ENCODE measurements around the gene NR1D1.

NR1D1 gene

GRCh38 chr17:40105861-40106759 lies 5.7 kb upstream of the NR1D1 start:
- TF ChIP-seq SNAI2 (CRISPR knock-in tag; IDR thresholded peaks at IDR 0.05): no peak
- no peak for TF ChIP-seq ZNF70 (CRISPR knock-in tag; IDR thresholded peaks at IDR 0.05)
- TF ChIP-seq ZFP3 (CRISPR knock-in tag; IDR thresholded peaks at IDR 0.05): no peak
- no peak for TF ChIP-seq PPARA (CRISPR knock-in tag; IDR thresholded peaks at IDR 0.05; ENCODE audit: borderline replicate concordance)
- TF ChIP-seq GLIS3 (CRISPR knock-in tag; IDR thresholded peaks at IDR 0.05): no peak
- TF ChIP-seq CSRNP3 (CRISPR knock-in tag; IDR thresholded peaks at IDR 0.05): no peak
- no peak for TF ChIP-seq ZNF8 (CRISPR knock-in tag; IDR thresholded peaks at IDR 0.05)
- TF ChIP-seq BACH2 (CRISPR knock-in tag; IDR thresholded peaks at IDR 0.05; ENCODE audit: borderline replicate concordance): no peak
- no peak for TF ChIP-seq TOX (CRISPR knock-in tag; IDR thresholded peaks at IDR 0.05; ENCODE audit: borderline replicate concordance)
- no peak for TF ChIP-seq TSHZ2 (CRISPR knock-in tag; IDR thresholded peaks at IDR 0.05)
- no peak for TF ChIP-seq ZFP30 (CRISPR knock-in tag; IDR thresholded peaks at IDR 0.05)
- TF ChIP-seq OSR1 (CRISPR knock-in tag; IDR thresholded peaks at IDR 0.05): no peak
- TF ChIP-seq TCF4 (CRISPR knock-in tag; IDR thresholded peaks at IDR 0.05; ENCODE audit: borderline replicate concordance): no peak
- no peak for TF ChIP-seq CSDC2 (CRISPR knock-in tag; IDR thresholded peaks at IDR 0.05)
- no peak for TF ChIP-seq RARB (CRISPR knock-in tag; IDR thresholded peaks at IDR 0.05)
- ATAC-seq: no peak

GRCh38 chr17:40104594-40105486 lies 4.5 kb upstream of the NR1D1 start:
- TF ChIP-seq CSRNP3 (CRISPR knock-in tag; IDR thresholded peaks at IDR 0.05) (no peak), SNAI2 (CRISPR knock-in tag; IDR thresholded peaks at IDR 0.05) (no peak), ISL1 (CRISPR knock-in tag; IDR thresholded peaks at IDR 0.05) (no peak), TCF4 (CRISPR knock-in tag; IDR thresholded peaks at IDR 0.05; ENCODE audit: borderline replicate concordance) (no peak), PATZ1 (CRISPR knock-in tag; IDR thresholded peaks at IDR 0.05; ENCODE audit: borderline replicate concordance) (no peak), CSDC2 (CRISPR knock-in tag; IDR thresholded peaks at IDR 0.05) (no peak), OSR1 (CRISPR knock-in tag; IDR thresholded peaks at IDR 0.05) (no peak), POU6F1 (CRISPR knock-in tag; IDR thresholded peaks at IDR 0.05; ENCODE audit: borderline replicate concordance, low read depth) (no peak), ZC3H10 (CRISPR knock-in tag; IDR thresholded peaks at IDR 0.05) (no peak), ZFP3 (CRISPR knock-in tag; IDR thresholded peaks at IDR 0.05) (no peak), ZNF8 (CRISPR knock-in tag; IDR thresholded peaks at IDR 0.05) (no peak), ZNF70 (CRISPR knock-in tag; IDR thresholded peaks at IDR 0.05) (no peak), PPARA (CRISPR knock-in tag; IDR thresholded peaks at IDR 0.05; ENCODE audit: borderline replicate concordance) (no peak), BACH2 (CRISPR knock-in tag; IDR thresholded peaks at IDR 0.05; ENCODE audit: borderline replicate concordance) (no peak), ESRRG (CRISPR knock-in tag; IDR thresholded peaks at IDR 0.05) (no peak), CREB5 (CRISPR knock-in tag; IDR thresholded peaks at IDR 0.05; ENCODE audit: low read depth) (no peak), ZFP30 (CRISPR knock-in tag; IDR thresholded peaks at IDR 0.05) (no peak), GLIS3 (CRISPR knock-in tag; IDR thresholded peaks at IDR 0.05) (no peak), RARB (CRISPR knock-in tag; IDR thresholded peaks at IDR 0.05) (no peak)
- ATAC-seq: no peak
